GM12892 (cell line): ENCODE results near the gene MRNIP.

Experiments used
- DNase-seq: peaks from one replicate; pipeline ENCODE4 v3.0.0; 2011; ENCODE audit not compliant: insufficient read length
- FAIRE-seq: peaks from 2 replicates; lab custom pipeline; 2011; peaks lifted over from hg19 to GRCh38; lab: Jason Lieb, UNC
- POLR2A ChIP-seq: IDR thresholded peaks from 2 replicates; pipeline ENCODE4 v1.6.1; 2011; ENCODE audit warnings: low read depth, low read length, control low read depth
- POLR2AphosphoS5 ChIP-seq: IDR thresholded peaks from 2 replicates; pipeline ENCODE4 v1.6.1; 2011; ENCODE audit warnings: low read depth, low read length, control low read depth
- TAF1 ChIP-seq: IDR thresholded peaks from 2 replicates; pipeline ENCODE4 v1.6.1; 2011; ENCODE audit warnings: low read depth, mild to moderate bottlenecking, control low read depth, low read length, borderline replicate concordance

MRNIP gene

GRCh38 chr5:179885491-179886090, 27.0 kb upstream of the MRNIP start:
- FAIRE-seq (no peak), DNase-seq (no peak)
- TF ChIP-seq POLR2AphosphoS5 = no peak; the same call in 1 of the 2 replicates
- TF ChIP-seq POLR2A = no peak
- no peak for TF ChIP-seq TAF1

GRCh38 chr5:179883163-179883562, 24.5 kb upstream of the MRNIP start:
- no peak for TF ChIP-seq POLR2AphosphoS5
- TF ChIP-seq POLR2A = no peak
- no peak for TF ChIP-seq TAF1
- FAIRE-seq (no peak), DNase-seq (no peak)

DNA sequence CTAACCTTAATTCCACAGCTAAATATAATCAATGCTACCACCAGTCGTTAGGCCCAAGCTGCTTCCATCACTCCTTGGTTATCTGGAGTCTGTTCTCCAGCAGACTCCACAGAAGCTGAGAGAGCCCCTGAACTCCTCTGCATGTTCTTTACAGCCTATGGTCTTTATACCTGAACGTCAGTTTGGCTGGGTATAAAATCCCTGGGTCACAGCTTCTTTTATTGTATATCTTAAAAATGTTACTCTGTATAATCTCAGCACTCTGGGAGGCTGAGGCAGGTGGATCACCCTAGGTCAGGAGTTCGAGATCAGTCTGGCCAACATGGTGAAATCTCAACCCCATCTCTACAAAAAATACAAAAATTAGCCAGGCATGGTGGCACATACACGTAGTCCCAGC, 23.7 kb upstream of the MRNIP start:
- DNase-seq (no peak), FAIRE-seq (no peak)
- no peak for TF ChIP-seq POLR2A
- no peak for TF ChIP-seq POLR2AphosphoS5
- no peak for TF ChIP-seq TAF1

DNA sequence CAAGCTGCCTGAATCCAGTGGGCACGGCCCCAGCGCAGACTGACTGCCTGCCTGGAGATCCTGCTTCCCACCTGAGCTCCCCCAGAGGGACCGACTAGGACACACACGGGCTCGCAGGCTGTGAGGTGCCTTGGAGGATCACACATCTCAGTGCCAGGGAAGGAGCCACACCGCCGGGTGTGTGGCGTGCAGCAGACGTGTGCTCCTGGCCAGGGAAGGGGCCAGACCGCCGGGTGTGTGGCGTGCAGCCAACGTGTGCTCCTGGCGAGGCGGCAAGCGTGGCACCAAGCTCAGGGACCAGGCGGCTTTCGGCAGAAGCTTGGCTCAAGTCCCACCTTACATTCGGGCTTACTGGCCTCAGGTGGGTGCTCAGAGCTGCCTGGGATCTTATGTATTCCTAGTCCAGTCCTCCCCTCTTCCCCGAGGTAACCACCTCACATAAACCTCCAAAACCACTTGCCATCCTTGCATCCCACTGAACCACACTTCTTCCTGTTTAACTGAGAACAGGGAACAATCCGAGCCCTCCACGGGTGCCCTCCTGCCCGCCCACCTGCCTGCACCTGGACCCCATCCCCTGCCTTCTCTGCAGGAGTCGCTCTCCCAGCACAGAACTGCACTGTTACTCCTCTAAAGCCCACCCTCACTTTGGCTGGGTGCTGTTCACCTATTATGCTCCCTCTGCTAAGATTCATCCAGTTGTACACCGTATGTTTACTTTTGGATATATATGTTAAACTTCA, 22.4 kb upstream of the MRNIP start:
- no peak for FAIRE-seq
- no peak for DNase-seq
- TF ChIP-seq TAF1 (no peak), POLR2A (no peak), POLR2AphosphoS5 (no peak)

DNA sequence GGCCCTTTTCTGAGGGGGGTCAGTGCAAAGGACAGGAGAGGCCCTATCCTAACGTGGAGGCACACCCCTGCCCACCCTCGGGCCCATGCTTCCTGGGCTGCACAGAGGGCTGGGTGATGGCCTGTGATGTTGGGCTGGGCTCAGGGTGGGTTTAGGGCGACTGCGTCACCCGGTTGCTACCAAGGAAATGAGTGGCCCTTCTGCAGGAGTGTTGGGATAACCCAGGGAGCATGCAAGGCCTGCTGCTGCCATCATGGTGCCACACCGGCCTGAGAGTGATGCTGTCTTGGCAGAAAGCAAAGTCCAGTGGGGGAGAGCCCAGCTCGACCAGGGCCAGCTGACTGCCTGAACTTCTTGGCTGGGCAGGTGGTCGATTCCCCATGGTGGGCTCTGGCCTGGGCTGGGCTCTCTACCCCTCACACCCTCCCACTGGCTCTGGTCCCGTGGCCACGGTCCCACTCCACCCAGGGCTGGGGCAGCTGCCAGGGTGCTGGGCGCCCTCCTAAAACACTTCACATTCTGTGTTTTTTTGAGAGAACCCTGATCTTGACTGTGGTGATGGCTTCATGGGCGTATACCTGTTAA, 21.5 kb upstream of the MRNIP start:
- DNase-seq (no peak), FAIRE-seq (no peak)
- no peak for TF ChIP-seq POLR2AphosphoS5
- no peak for TF ChIP-seq TAF1
- TF ChIP-seq POLR2A = no peak

DNA sequence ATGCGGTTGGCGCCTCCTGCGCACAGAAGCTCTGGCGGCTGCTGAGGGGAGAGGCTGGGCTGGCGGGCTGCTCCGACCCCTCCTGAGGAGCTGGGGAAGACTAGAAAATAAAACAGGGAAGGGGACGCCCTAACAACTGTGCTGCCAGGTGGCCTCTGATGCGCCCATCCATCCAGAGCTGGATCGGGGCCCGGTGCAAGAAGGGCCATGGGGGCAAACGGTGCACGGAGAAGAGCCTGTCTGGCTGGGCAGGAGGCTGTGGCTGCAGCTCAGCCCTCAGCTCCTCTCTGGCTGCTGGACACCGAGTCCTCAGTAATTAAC, 21.0 kb upstream of the MRNIP start:
- DNase-seq = no peak
- FAIRE-seq = no peak
- TF ChIP-seq POLR2A (no peak), POLR2AphosphoS5 (no peak), TAF1 (no peak)

- no peak for TF ChIP-seq POLR2A
- no peak for TF ChIP-seq TAF1
- TF ChIP-seq POLR2AphosphoS5 = no peak
- FAIRE-seq = no peak
- DNase-seq = no peak
Observed at GRCh38 chr5:179879003-179879689, 20.5 kb upstream of the MRNIP start.

DNA sequence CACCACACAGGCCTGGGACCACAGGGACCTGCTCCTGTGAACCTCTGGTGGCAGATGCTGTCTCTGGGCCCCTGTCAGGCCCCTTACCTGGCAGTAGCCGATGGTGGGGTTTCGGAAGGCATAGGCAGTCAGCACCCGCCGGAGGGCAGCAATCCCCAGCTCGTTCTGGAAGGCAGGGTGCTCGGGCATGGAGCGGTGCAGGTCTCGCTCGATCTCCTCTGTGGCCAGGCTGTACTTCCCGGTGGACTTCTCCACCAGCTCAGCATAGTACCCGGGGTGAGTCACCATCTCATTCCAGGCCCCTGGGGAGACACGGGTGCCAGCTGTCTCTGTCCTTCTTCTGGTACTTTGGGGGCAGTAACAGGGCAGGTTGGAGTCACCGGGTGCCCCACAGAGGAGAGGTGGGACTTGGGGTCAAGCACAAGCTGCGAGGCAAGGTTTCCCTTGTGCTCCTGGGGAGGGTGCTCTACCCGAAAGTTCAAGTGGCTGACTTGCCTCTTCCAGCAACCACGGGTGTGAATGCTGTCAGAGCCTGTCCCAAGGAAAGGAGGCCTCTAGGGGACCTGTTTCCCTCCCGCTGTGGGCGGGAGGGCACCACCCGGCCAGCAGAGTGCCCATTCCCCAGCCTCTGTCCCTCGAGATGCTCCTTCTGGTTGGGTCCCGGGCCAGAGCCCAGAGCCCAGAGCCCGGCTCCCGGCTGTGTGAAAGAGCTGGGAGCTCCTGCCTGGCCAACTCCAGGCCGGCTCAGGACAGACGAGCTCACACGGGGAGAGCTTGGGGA, 19.8 kb upstream of the MRNIP start:
- DNase-seq = no peak
- no peak for FAIRE-seq
- TF ChIP-seq POLR2A (no peak), POLR2AphosphoS5 (no peak), TAF1 (no peak)

DNA sequence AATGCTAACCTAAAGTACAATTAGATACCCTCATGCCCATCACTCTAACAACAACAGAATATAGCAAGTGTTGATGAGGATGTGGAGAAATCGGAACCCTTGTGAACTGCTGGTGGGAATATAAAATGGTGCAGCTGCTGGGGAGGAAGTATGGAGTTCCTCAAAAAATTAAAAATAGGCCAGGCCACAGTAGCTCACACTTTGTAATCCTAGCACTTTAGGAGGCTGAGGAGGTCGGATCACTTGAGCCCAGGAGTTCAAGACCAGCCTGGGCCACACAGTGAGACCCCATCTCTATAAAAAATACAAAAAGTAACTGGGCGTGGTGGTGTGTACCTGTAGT, 18.0 kb upstream of the MRNIP start:
- TF ChIP-seq TAF1 (no peak), POLR2AphosphoS5 (no peak)
- no peak for DNase-seq
- FAIRE-seq = no peak

DNA sequence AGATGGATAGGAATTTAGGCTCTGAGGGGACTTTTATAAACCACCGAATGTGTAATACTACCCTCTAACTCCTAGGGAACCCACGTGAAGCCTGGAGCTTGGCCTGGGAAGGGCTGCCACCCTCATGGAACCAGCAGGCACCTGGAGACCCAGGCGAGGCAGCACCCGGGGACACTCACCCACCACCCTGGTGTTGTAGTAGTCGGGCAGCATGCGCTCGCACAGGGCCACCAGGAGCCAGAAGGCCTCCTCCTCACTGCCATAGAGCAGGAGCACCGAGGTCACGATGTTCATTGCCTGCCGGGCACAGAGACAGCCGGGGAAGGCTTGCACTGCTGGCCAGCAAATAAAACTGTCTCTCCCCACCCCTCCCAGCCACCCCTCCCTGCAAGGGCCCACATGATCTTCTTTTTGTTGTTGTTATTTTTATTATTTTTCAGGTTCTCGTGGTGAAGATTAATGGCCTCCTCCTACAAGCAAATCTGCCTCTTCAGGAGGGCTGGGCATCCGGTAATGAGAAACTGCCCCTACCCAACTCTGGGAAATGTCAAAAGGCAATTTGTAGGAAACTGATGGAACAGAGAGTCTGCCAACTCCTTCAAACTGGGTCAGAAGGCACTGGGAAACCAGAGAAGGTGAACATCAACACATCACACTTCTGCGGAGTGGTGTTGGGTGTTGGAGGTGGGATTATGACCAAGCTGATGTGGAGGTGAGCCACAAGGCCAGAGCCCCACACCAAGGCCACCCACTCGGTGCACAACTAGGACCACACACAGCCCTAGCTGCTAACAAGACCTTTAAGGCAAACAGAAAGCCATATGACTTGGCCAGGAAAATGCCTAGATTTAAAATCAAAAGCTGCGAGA, 17.4 kb upstream of the MRNIP start:
- no peak for DNase-seq
- no peak for TF ChIP-seq TAF1
- no peak for TF ChIP-seq POLR2A
- no peak for TF ChIP-seq POLR2AphosphoS5
- no peak for FAIRE-seq

- no peak for FAIRE-seq
- TF ChIP-seq POLR2A (no peak), POLR2AphosphoS5 (no peak), TAF1 (no peak)
- no peak for DNase-seq
Observed at GRCh38 chr5:179874536-179875292, 16.1 kb upstream of the MRNIP start.
